NOMO-1 treated with DMSO at 0.1 percent for 48 hours (cell line): ENCODE results near the gene TMEM266.

Source experiments
- DNase-seq: peaks from one replicate; lab custom pipeline; 2025; ENCODE audit not compliant: unreplicated experiment; lab: John Stamatoyannopoulos, UW

TMEM266 gene

GRCh38 chr15:76160426-76161152, 100.8 kb downstream of the TMEM266 start:
- DNase-seq = no peak

GRCh38 chr15:76161153-76162035, 101.6 kb downstream of the TMEM266 start:
- no peak for DNase-seq

GRCh38 chr15:76162036-76162398, 102.2 kb downstream of the TMEM266 start:
- no peak for DNase-seq

- no peak for DNase-seq
These were observed 103.1 kb downstream of the TMEM266 start for GRCh38 chr15:76162784-76163456.

DNA sequence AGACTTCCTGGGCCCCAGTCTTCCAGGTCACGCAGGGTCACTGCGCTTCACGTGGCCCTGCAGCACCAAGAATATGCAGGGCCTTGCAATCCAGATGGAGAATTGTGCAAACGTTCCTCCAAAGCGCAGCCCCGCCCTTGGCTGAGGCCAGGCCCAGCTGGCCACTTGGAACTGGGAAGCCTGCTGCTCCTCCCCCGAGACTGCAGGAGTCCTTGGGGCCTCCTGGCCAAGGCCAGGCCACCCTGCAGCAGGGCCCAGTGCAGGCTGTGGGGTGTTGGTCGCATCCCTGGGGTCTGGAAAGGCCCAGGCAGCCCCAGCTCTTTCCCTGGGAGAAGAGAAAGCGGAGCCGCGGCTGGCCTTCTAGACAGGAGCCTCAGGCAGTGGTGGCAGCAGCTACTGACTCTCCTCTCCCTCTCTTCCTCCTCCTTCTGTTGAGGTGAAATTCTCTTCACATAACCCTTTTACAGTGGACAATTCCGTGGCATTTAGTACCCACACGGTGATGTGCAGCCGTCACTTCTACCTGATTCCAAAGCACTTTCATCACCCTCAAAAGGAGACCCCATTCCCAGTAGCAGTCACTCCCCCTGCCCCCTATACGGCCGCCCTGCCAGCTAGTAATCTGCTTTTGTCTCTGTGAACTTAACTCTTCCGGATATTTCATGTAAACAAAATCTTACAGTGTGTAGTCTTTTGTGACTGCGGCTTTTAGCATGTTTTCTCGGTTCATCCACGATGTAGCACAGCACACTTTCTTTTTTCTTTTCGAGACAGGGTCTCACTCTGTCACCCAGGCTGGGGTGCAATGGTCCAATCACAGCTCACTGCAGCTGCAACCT, 103.9 kb downstream of the TMEM266 start:
- peak; percentile 36 for DNase-seq

DNA sequence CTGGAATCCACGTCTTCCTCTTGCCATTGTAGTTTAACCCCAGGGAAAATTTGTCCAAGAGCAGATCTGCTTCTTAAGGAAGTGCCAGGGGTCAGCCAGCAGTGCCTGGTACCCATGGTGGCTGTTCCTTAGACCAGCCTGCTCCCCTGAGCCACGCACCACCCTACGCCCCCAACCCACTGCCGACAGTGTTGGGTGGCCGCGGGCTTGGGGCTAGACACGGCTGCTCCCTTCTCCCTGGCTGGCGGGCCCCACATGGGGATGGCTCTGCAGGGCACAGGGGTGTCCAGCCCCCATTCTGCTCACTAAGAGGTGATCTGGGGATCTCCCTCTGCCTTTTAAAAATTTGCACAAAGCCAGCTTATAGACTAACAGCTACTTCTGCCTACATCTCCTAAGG, 104.8 kb downstream of the TMEM266 start:
- DNase-seq = no peak

DNA sequence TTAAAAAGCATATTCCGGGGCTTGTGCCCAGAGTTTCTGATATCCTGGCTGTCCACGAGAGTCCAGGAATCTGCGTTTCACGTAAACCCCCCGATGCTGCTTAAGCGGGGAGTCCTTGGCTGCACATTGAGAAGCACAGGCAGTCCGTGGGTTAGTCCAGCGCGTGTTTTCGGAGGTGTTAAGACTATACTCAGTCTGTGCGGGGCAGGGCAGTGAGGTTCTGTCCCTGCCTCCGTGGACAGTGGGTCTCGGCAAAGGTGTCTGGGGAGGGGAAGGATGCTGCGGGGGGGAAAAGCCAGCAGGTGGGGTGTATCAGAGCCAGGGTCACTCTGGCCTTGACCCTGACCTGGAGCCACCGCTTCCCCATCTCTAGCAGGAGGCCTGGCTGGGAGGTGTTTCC, 106.2 kb downstream of the TMEM266 start:
- DNase-seq = no peak

- no peak for DNase-seq
These were observed 108.6 kb downstream of the TMEM266 start for GRCh38 chr15:76168237-76168984.

DNA sequence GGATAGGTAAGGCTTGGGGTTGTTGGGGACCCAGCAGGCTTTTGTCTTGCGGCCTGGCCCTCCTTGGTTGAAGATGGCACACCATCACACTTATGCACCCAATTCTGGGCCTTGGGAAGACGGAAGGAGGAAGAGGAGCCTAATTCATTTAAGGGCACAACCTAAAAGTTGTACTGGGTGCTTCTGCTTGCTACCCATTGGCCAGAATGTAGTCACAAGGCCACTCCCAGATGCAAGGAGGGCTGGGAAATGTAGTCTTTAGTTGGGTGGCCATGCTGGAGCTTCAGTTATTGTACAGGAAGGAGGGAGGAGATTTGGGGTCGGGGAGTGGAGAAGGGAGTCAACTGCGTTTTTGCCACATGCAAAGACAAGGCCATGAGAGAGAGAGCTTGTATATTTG, 109.2 kb downstream of the TMEM266 start:
- DNase-seq = peak; percentile 10

DNA sequence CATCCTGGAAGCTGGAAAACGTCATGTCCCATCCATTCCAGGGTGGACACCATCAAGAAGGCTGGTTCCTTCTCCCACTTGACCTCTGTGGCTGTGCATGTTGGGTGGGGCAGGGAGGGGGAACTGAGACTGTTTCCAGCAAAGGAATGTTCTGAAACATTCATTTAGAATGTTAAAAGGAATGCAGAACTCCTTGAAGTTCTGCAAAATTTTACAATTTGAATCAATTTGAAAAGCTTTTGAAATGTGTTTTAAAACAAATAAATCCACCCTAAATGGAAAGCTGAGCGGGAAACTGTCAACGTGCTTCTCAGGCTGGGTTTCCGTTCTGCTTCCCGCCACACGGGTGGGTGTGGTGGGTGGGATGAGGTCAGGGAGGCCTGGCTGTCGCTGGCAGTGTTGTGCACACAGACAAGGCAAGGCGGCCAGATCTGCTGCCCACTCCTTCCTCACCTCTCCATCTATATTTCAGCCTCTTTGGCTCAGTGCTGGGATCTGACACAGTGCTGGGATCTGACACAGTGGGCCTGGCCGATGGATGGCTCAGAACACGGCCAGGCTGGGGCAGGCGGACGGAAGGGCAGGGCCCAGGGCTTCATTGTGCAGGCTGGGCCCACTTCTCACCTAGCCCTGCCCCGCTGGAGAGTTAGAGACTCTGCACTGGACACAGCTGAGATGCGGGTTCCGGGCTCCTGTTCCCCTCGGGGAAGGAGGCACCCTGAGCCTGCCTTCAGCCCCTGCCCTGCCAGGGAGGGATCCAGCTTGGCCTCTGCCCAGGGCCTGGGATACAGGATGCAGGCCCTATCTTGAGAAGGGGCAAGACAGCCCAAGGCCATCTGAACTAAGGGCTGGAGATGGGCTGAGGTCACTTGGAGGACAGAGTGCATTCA, 110.4 kb downstream of the TMEM266 start:
- no peak for DNase-seq

GRCh38 chr15:76172782-76173181, 113.0 kb downstream of the TMEM266 start:
- DNase-seq = no peak

- no peak for DNase-seq
These were observed 113.6 kb downstream of the TMEM266 start for GRCh38 chr15:76173317-76173834.

DNA sequence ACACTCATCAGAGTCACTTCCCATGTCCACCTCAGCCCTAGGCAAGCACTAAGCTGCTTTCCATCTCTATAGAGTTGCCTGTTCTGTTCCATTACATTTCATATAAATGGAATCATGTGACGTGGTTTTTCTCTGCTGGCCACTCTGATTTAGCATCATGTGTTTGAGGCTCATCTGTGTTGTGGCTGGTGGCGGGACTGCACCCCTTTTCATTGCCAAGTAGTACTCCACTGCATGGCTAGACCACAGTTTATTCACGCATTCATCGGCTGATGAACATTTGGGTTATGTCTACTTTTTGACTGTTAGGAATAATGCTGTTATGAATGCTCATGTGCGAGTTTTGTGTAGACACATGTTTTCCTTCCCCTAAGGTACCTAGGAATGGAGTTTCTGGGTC, 114.9 kb downstream of the TMEM266 start:
- DNase-seq = no peak

DNA sequence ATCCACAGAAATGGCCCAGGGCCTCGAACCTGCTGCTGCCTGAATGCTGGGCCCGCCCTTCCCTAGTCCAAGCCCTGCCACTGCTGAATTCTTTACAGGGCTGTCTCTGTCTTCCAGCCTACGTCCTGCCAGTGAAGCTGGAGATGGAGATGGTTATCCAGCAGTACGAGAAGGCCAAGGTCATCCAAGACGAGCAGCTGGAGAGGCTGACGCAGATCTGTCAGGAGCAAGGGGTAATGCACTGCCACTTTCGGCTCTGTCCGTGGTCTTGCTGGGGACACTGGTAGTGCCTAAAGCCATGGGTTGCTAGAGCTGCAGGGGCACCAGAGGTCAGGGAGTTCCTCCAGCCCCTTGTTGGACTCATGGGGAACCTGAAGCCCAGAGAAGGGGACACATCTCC, 115.7 kb downstream of the TMEM266 start:
- DNase-seq = no peak

- DNase-seq = no peak
These were observed 116.3 kb downstream of the TMEM266 start for GRCh38 chr15:76176059-76176458.

- no peak for DNase-seq
These were observed 116.8 kb downstream of the TMEM266 start for GRCh38 chr15:76176487-76177085.

- no peak for DNase-seq
These were observed 117.8 kb downstream of the TMEM266 start for GRCh38 chr15:76177491-76178040.

DNA sequence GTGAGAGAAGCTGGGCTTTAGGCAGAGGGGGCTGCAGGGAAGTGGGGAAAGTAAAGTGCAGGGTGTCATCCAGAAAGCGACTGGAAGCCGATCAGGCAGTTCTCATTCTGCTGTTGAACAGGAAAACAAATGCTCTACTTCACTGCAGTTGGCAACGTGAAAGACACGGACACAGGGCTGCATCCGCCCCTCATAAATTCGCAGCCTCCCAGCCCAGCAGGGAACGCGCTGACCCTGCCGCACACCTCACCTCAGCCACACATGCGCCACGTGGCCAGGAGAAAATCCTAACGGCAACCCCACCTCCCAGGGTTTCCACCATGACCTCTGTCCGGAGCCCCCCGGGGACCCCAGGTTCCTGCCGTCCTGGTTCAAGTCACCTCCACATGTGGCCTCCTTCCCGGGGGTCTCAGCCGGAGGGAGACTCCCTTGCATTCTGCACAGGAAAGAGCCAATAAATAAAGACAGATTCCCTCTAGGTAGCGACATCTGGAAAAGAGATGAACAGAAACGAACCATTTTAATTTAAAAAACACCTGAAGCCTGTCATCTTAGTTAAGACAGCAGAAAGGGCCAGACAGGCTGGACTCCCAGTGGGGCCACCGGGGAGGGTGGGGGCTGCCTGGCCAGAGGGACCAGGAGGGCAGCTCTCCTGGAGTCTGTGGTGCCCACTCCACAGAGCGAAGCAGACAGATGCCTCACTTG, 118.7 kb downstream of the TMEM266 start:
- no peak for DNase-seq
